IMR-90 (cell line): ENCODE data around the gene COL4A1. TPM values are rescaled to one million over a fixed set of nuclear protein-coding genes. Genes with fewer than 3 reads are reported as not detected.

ENCODE experiments used
- ATAC-seq: fragments of 200-7000 bp; cut with Tn5 transposase; 2 replicates; pipeline ENCODE4 v1.9.1; 2020; ENCODE audit warnings: low read depth, mild to moderate bottlenecking, moderate library complexity
- BruUV-seq: library from RNA; stranded (reverse); fragments of 400-500 nt; replicated peaks from 2 replicates; lab custom pipeline; 2021; lab: Mats Ljungman, UMichigan
- CTCF ChIA-PET: fragments of 300-600 bp; formaldehyde crosslinking; extraction: SDS; loops from one replicate; lab custom pipeline; 2021; ENCODE audit warnings: antibody characterized with exemption; lab: Yijun Ruan, JAX
- POLR2A ChIA-PET: fragments of 300-600 bp; sonication (Branson Sonifier 250); formaldehyde crosslinking; loops from one replicate; lab custom pipeline; 2022; ENCODE audit warnings: antibody characterized with exemption; ENCODE audit not compliant: unreplicated experiment; lab: Charles Lee
- DNase-seq: peaks from one replicate; pipeline ENCODE4 v3.0.0; 2013
- H2AFZ ChIP-seq: replicated peaks from 2 replicates; pipeline ENCODE3; 2013; ENCODE audit warnings: low read length, mild to moderate bottlenecking; ENCODE audit not compliant: poor library complexity
- H2AK5ac ChIP-seq: 2 replicates; pipeline ENCODE4 v1.6.1; 2013; ENCODE audit warnings: low read depth, low read length, inconsistent platforms
- H2AK9ac ChIP-seq: replicated peaks from 2 replicates; pipeline ENCODE3; 2013; ENCODE audit warnings: mild to moderate bottlenecking, low read depth, low read length, moderate library complexity; ENCODE audit not compliant: poor library complexity
- H2BK120ac ChIP-seq: 2 replicates; pipeline ENCODE4 v1.6.1; 2013; ENCODE audit warnings: low read depth, low read length, inconsistent platforms
- H2BK15ac ChIP-seq: 3 replicates; pipeline ENCODE4 v1.6.1; 2013; ENCODE audit warnings: low read depth, low read length, inconsistent platforms
- H2BK20ac ChIP-seq: 2 replicates; pipeline ENCODE4 v1.6.1; 2013; ENCODE audit warnings: low read depth, mild to moderate bottlenecking, inconsistent platforms, low read length, moderate library complexity
- H2BK5ac ChIP-seq: 2 replicates; pipeline ENCODE4 v1.6.1; 2013; ENCODE audit warnings: mild to moderate bottlenecking, low read depth, low read length, inconsistent platforms; ENCODE audit not compliant: poor library complexity, severe bottlenecking
- H3K14ac ChIP-seq: replicated peaks from 2 replicates; pipeline ENCODE4 v1.6.1; 2013; ENCODE audit warnings: low read depth, low read length, inconsistent platforms
- H3K18ac ChIP-seq: 2 replicates; pipeline ENCODE4 v1.6.1; 2013; ENCODE audit warnings: low read depth, low read length, control low read depth
- H3K23ac ChIP-seq: 2 replicates; pipeline ENCODE4 v1.6.1; 2013; ENCODE audit warnings: low read depth, low read length, inconsistent platforms
- H3K27ac ChIP-seq: 2 replicates; pipeline ENCODE4 v1.5.1; 2013; ENCODE audit warnings: mild to moderate bottlenecking, control low read depth, low read length; ENCODE audit not compliant: insufficient read depth
- H3K27me3 ChIP-seq: 2 replicates; pipeline ENCODE4 v1.6.1; 2013; ENCODE audit warnings: low read length; ENCODE audit not compliant: control insufficient read depth, insufficient read depth
- H3K36me3 ChIP-seq: 2 replicates; pipeline ENCODE4 v1.6.1; 2013; ENCODE audit warnings: low read length, mixed read lengths; ENCODE audit not compliant: control insufficient read depth, insufficient read depth
- H3K4ac ChIP-seq: 2 replicates; pipeline ENCODE4 v1.6.1; 2013; ENCODE audit warnings: low read depth, low read length, inconsistent platforms
- H3K4me1 ChIP-seq: 2 replicates; pipeline ENCODE4 v1.6.1; 2013; ENCODE audit warnings: low read length, mixed read lengths; ENCODE audit not compliant: control insufficient read depth, insufficient read depth
- H3K4me2 ChIP-seq: 2 replicates; pipeline ENCODE4 v1.6.1; 2013; ENCODE audit warnings: low read depth, mild to moderate bottlenecking, control low read depth, low read length, moderate library complexity
- H3K4me3 ChIP-seq: 2 replicates; pipeline ENCODE4 v1.5.1; 2013; ENCODE audit warnings: low read depth, mild to moderate bottlenecking, control low read depth, low read length, moderate library complexity; ENCODE audit not compliant: insufficient read depth
- H3K56ac ChIP-seq: 2 replicates; pipeline ENCODE4 v1.6.1; 2013; ENCODE audit warnings: low read length, inconsistent platforms; ENCODE audit not compliant: insufficient read depth; ENCODE audit errors: extremely low read depth
- H3K79me1 ChIP-seq, 2 experiments: 2 replicates each; pipeline ENCODE4 v1.6.1; 2013; ENCODE audit warnings: low read length in 2 of 2, inconsistent platforms in 1 of 2, low read depth in 1 of 2
- H3K9ac ChIP-seq: 2 replicates; pipeline ENCODE4 v1.6.1; 2013; ENCODE audit warnings: low read depth, low read length, control low read depth
- H3K9me1 ChIP-seq: 2 replicates; pipeline ENCODE4 v1.6.1; 2013; ENCODE audit warnings: low read length, inconsistent platforms; ENCODE audit not compliant: insufficient read depth
- H3K9me3 ChIP-seq: 2 replicates; pipeline ENCODE4 v1.6.1; 2013; ENCODE audit warnings: low read length; ENCODE audit not compliant: control insufficient read depth, insufficient read depth
- H4K20me1 ChIP-seq: 2 replicates; pipeline ENCODE4 v1.6.1; 2013; ENCODE audit warnings: low read length, inconsistent platforms; ENCODE audit not compliant: insufficient read depth
- H4K5ac ChIP-seq: 2 replicates; pipeline ENCODE4 v1.6.1; 2013; ENCODE audit warnings: mild to moderate bottlenecking, low read depth, low read length, control low read depth
- H4K8ac ChIP-seq, 2 experiments: 2 replicates each; pipeline ENCODE4 v1.6.1; 2013; ENCODE audit warnings: low read depth in 2 of 2, low read length in 2 of 2, control low read depth in 1 of 2, inconsistent platforms in 1 of 2
- H4K91ac ChIP-seq: 2 replicates; pipeline ENCODE4 v1.6.1; 2013; ENCODE audit warnings: low read depth, low read length, inconsistent platforms; ENCODE audit not compliant: insufficient read depth
- MAFK ChIP-seq: IDR thresholded peaks from 2 replicates; pipeline ENCODE4 v1.6.1; 2012; ENCODE audit warnings: low read depth, low read length, improper control_type of control experiment
- RAD21 ChIP-seq: IDR thresholded peaks from 2 replicates; pipeline ENCODE4 v1.6.1; 2012; ENCODE audit warnings: low read length, improper control_type of control experiment
- SMC3 ChIP-seq: fragments of 150-350 bp; IDR thresholded peaks from 2 replicates; pipeline ENCODE4 v1.6.1; 2016; ENCODE audit warnings: low read depth, mild to moderate bottlenecking, antibody characterized with exemption, low read length, moderate library complexity
- WGBS, 2 experiments: methylation state at CpG; one replicate each; pipeline versions ENCODE4 v1.1.5 to v1.1.7; 2013; ENCODE audit warnings: missing lambda C conversion rate in 2 of 2; ENCODE audit not compliant: insufficient read length in 1 of 2; ENCODE audit errors: extremely low coverage in 2 of 2; 5-methylcytosine and 5-hydroxymethylcytosine counted together
- dilution Hi-C: fragments of 300-500 bp; cut with HindIII; formaldehyde crosslinking; loops from one replicate; pipeline ENCODE4 v1.14.3; 2018; ENCODE audit warnings: low sequenced_read_pairs; ENCODE audit not compliant: unreplicated experiment
- in situ Hi-C: fragments of 300-500 bp; cut with MboI; formaldehyde crosslinking; loops from 3 replicates; pipeline ENCODE4 v1.14.3; 2019; ENCODE audit warnings: low sequenced_read_pairs, inconsistent platforms, mixed read lengths
- intact Hi-C: fragments of 100-400 bp; cut with micrococcal nuclease; formaldehyde crosslinking; loops from 2 replicates; pipeline ENCODE4 v1.10.0; 2022
- polyA plus RNA-seq, 3 experiments: library from polyadenylated mRNA; depleted of rRNA; stranded (reverse); fragments of >200 nt; gene quantifications; 2 replicates each; pipeline ENCODE4 v1.2.3, GENCODE V29; 2012; ENCODE audit warnings: low replicate concordance in 1 of 3
- total RNA-seq: library from RNA; depleted of rRNA; stranded (reverse); fragments of >200 nt; gene quantifications from 2 replicates; pipeline ENCODE4 v1.2.3, GENCODE V29; 2012

COL4A1 gene
- total and polyA plus RNA-seq, 2 of the 4 experiments (the other 2 are of a cell fraction) = 230 to 337 TPM

DNA sequence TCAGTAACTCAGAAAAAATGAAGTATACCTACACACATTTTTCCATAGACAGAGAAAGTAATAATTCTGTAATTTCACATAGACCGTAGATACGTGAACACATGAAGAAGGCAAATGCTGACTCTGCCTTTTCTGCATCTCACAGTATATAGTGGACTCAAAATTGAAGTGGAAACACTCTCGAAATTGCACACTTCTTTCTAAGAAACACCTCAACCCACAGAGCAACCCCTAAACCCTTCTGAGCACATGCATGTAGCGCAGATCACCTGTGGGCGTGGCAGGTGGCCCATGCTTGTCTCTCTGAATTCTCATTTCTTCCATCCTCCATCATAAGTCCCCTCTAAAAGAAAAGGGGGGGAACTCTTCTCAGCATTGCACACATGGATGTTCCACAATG, 34.7 kb downstream of the COL4A1 start:
- in situ Hi-C loops = no loop called here
- POLR2A ChIA-PET = no interaction called here
- 100% methylated on average over 2 of the region's 5 CpGs; no CpG with 5 or more reads in 1 of the 2 experiments for WGBS, 2 experiments

More for the DNA sequence above, 34.7 kb downstream of the COL4A1 start:
- TF ChIP-seq SMC3 (no peak), MAFK (peak; percentile 83), RAD21 (no peak)
- Histone ChIP-seq H3K18ac (no peak overlapping the region), H2AK5ac (no peak overlapping the region), H4K5ac (no peak overlapping the region), H4K8ac (no peak overlapping the region), H2BK15ac (no peak overlapping the region), H4K20me1 (peaks cover 94% of the 10 kb centered on the region), H3K23ac (no peak overlapping the region), H3K4me1 (peaks cover 13% of the 10 kb centered on the region), H3K79me1 (peaks cover 20 to 89% of the 10 kb centered on the region in 2 experiments), H2AFZ (no peak overlapping the region), H3K36me3 (peaks cover 41% of the 10 kb centered on the region), H3K9me1 (peaks cover 47% of the 10 kb centered on the region), H3K4ac (no peak overlapping the region), H3K27ac (no peak overlapping the region), H3K27me3 (no peaks in the 10 kb centered on the region), H3K9ac (no peak overlapping the region), H3K4me3 (no peak overlapping the region), H2BK5ac (no peak overlapping the region), H2BK120ac (no peak overlapping the region), H4K91ac (no peak overlapping the region), H2BK20ac (no peak overlapping the region), H2AK9ac (no peak overlapping the region), H3K14ac (no peak overlapping the region), H3K4me2 (no peak overlapping the region), H3K9me3 (no peaks in the 10 kb centered on the region), H3K56ac (no peak overlapping the region)
- dilution Hi-C loops = no loop called here
- ATAC-seq (no peak), DNase-seq (no peak)
- no TSS peak for BruUV-seq
- intact Hi-C loops = no loop called here
- CTCF ChIA-PET = no interaction called here
